IMR-90 (cell line): ENCODE results near the gene CLDN6. TPM values are rescaled to one million over a fixed set of nuclear protein-coding genes. Genes with fewer than 3 reads are reported as not detected.

ENCODE experiments used
- ATAC-seq: fragments of 200-7000 bp; cut with Tn5 transposase; 2 replicates; pipeline ENCODE4 v1.9.1; 2020; ENCODE audit warnings: low read depth, mild to moderate bottlenecking, moderate library complexity
- BruUV-seq: library from RNA; stranded (reverse); fragments of 400-500 nt; replicated peaks from 2 replicates; lab custom pipeline; 2021; lab: Mats Ljungman, UMichigan
- CTCF ChIA-PET: fragments of 300-600 bp; formaldehyde crosslinking; extraction: SDS; loops from one replicate; lab custom pipeline; 2021; ENCODE audit warnings: antibody characterized with exemption; lab: Yijun Ruan, JAX
- POLR2A ChIA-PET: fragments of 300-600 bp; sonication (Branson Sonifier 250); formaldehyde crosslinking; loops from one replicate; lab custom pipeline; 2022; ENCODE audit warnings: antibody characterized with exemption; ENCODE audit not compliant: unreplicated experiment; lab: Charles Lee
- DNase-seq: peaks from one replicate; pipeline ENCODE4 v3.0.0; 2013
- H2AFZ ChIP-seq: replicated peaks from 2 replicates; pipeline ENCODE3; 2013; ENCODE audit warnings: low read length, mild to moderate bottlenecking; ENCODE audit not compliant: poor library complexity
- H2AK5ac ChIP-seq: 2 replicates; pipeline ENCODE4 v1.6.1; 2013; ENCODE audit warnings: low read depth, low read length, inconsistent platforms
- H2AK9ac ChIP-seq: replicated peaks from 2 replicates; pipeline ENCODE3; 2013; ENCODE audit warnings: mild to moderate bottlenecking, low read depth, low read length, moderate library complexity; ENCODE audit not compliant: poor library complexity
- H2BK120ac ChIP-seq: 2 replicates; pipeline ENCODE4 v1.6.1; 2013; ENCODE audit warnings: low read depth, low read length, inconsistent platforms
- H2BK15ac ChIP-seq: 3 replicates; pipeline ENCODE4 v1.6.1; 2013; ENCODE audit warnings: low read depth, low read length, inconsistent platforms
- H2BK20ac ChIP-seq: 2 replicates; pipeline ENCODE4 v1.6.1; 2013; ENCODE audit warnings: low read depth, mild to moderate bottlenecking, inconsistent platforms, low read length, moderate library complexity
- H2BK5ac ChIP-seq: 2 replicates; pipeline ENCODE4 v1.6.1; 2013; ENCODE audit warnings: mild to moderate bottlenecking, low read depth, low read length, inconsistent platforms; ENCODE audit not compliant: poor library complexity, severe bottlenecking
- H3K14ac ChIP-seq: replicated peaks from 2 replicates; pipeline ENCODE4 v1.6.1; 2013; ENCODE audit warnings: low read depth, low read length, inconsistent platforms
- H3K18ac ChIP-seq: 2 replicates; pipeline ENCODE4 v1.6.1; 2013; ENCODE audit warnings: low read depth, low read length, control low read depth
- H3K23ac ChIP-seq: 2 replicates; pipeline ENCODE4 v1.6.1; 2013; ENCODE audit warnings: low read depth, low read length, inconsistent platforms
- H3K27ac ChIP-seq: 2 replicates; pipeline ENCODE4 v1.5.1; 2013; ENCODE audit warnings: mild to moderate bottlenecking, control low read depth, low read length; ENCODE audit not compliant: insufficient read depth
- H3K27me3 ChIP-seq: 2 replicates; pipeline ENCODE4 v1.6.1; 2013; ENCODE audit warnings: low read length; ENCODE audit not compliant: control insufficient read depth, insufficient read depth
- H3K36me3 ChIP-seq: 2 replicates; pipeline ENCODE4 v1.6.1; 2013; ENCODE audit warnings: low read length, mixed read lengths; ENCODE audit not compliant: control insufficient read depth, insufficient read depth
- H3K4ac ChIP-seq: 2 replicates; pipeline ENCODE4 v1.6.1; 2013; ENCODE audit warnings: low read depth, low read length, inconsistent platforms
- H3K4me1 ChIP-seq: 2 replicates; pipeline ENCODE4 v1.6.1; 2013; ENCODE audit warnings: low read length, mixed read lengths; ENCODE audit not compliant: control insufficient read depth, insufficient read depth
- H3K4me2 ChIP-seq: 2 replicates; pipeline ENCODE4 v1.6.1; 2013; ENCODE audit warnings: low read depth, mild to moderate bottlenecking, control low read depth, low read length, moderate library complexity
- H3K4me3 ChIP-seq: 2 replicates; pipeline ENCODE4 v1.5.1; 2013; ENCODE audit warnings: low read depth, mild to moderate bottlenecking, control low read depth, low read length, moderate library complexity; ENCODE audit not compliant: insufficient read depth
- H3K56ac ChIP-seq: 2 replicates; pipeline ENCODE4 v1.6.1; 2013; ENCODE audit warnings: low read length, inconsistent platforms; ENCODE audit not compliant: insufficient read depth; ENCODE audit errors: extremely low read depth
- H3K79me1 ChIP-seq, 2 experiments: 2 replicates each; pipeline ENCODE4 v1.6.1; 2013; ENCODE audit warnings: low read length in 2 of 2, inconsistent platforms in 1 of 2, low read depth in 1 of 2
- H3K9ac ChIP-seq: 2 replicates; pipeline ENCODE4 v1.6.1; 2013; ENCODE audit warnings: low read depth, low read length, control low read depth
- H3K9me1 ChIP-seq: 2 replicates; pipeline ENCODE4 v1.6.1; 2013; ENCODE audit warnings: low read length, inconsistent platforms; ENCODE audit not compliant: insufficient read depth
- H3K9me3 ChIP-seq: 2 replicates; pipeline ENCODE4 v1.6.1; 2013; ENCODE audit warnings: low read length; ENCODE audit not compliant: control insufficient read depth, insufficient read depth
- H4K20me1 ChIP-seq: 2 replicates; pipeline ENCODE4 v1.6.1; 2013; ENCODE audit warnings: low read length, inconsistent platforms; ENCODE audit not compliant: insufficient read depth
- H4K5ac ChIP-seq: 2 replicates; pipeline ENCODE4 v1.6.1; 2013; ENCODE audit warnings: mild to moderate bottlenecking, low read depth, low read length, control low read depth
- H4K8ac ChIP-seq, 2 experiments: 2 replicates each; pipeline ENCODE4 v1.6.1; 2013; ENCODE audit warnings: low read depth in 2 of 2, low read length in 2 of 2, control low read depth in 1 of 2, inconsistent platforms in 1 of 2
- H4K91ac ChIP-seq: 2 replicates; pipeline ENCODE4 v1.6.1; 2013; ENCODE audit warnings: low read depth, low read length, inconsistent platforms; ENCODE audit not compliant: insufficient read depth
- BHLHE40 ChIP-seq: fragments of 150-350 bp; IDR thresholded peaks from 2 replicates; pipeline ENCODE4 v1.6.1; 2016; ENCODE audit warnings: mild to moderate bottlenecking, low read depth, low read length
- CEBPB ChIP-seq: IDR thresholded peaks from 2 replicates; pipeline ENCODE4 v1.6.1; 2012; ENCODE audit warnings: low read depth, low read length, improper control_type of control experiment
- CTCF ChIP-seq: conservative IDR thresholded peaks from 2 replicates; pipeline ENCODE4 v1.5.1; 2012; ENCODE audit warnings: mild to moderate bottlenecking, low read depth, low read length, improper control_type of control experiment
- ELK1 ChIP-seq: fragments of 150-350 bp; IDR thresholded peaks from 2 replicates; pipeline ENCODE4 v1.6.1; 2016; ENCODE audit warnings: low read depth, mild to moderate bottlenecking, low read length, moderate library complexity, borderline replicate concordance
- MAZ ChIP-seq: IDR thresholded peaks from 2 replicates; pipeline ENCODE4 v1.6.1; 2012; ENCODE audit warnings: low read depth, mild to moderate bottlenecking, low read length, improper control_type of control experiment, moderate library complexity, borderline replicate concordance
- NFE2L2 ChIP-seq: fragments of 150-350 bp; IDR thresholded peaks from 2 replicates; pipeline ENCODE4 v1.6.1; 2016; ENCODE audit warnings: low read depth, mild to moderate bottlenecking, low read length
- RCOR1 ChIP-seq: IDR thresholded peaks from 2 replicates; pipeline ENCODE4 v1.6.1; 2012; ENCODE audit warnings: mild to moderate bottlenecking, low read length, improper control_type of control experiment; ENCODE audit not compliant: insufficient replicate concordance
- WGBS, 2 experiments: methylation state at CpG; one replicate each; pipeline versions ENCODE4 v1.1.5 to v1.1.7; 2013; ENCODE audit warnings: missing lambda C conversion rate in 2 of 2; ENCODE audit not compliant: insufficient read length in 1 of 2; ENCODE audit errors: extremely low coverage in 2 of 2; 5-methylcytosine and 5-hydroxymethylcytosine counted together
- dilution Hi-C: fragments of 300-500 bp; cut with HindIII; formaldehyde crosslinking; loops from one replicate; pipeline ENCODE4 v1.14.3; 2018; ENCODE audit warnings: low sequenced_read_pairs; ENCODE audit not compliant: unreplicated experiment
- in situ Hi-C: fragments of 300-500 bp; cut with MboI; formaldehyde crosslinking; loops from 3 replicates; pipeline ENCODE4 v1.14.3; 2019; ENCODE audit warnings: low sequenced_read_pairs, inconsistent platforms, mixed read lengths
- intact Hi-C: fragments of 100-400 bp; cut with micrococcal nuclease; formaldehyde crosslinking; loops from 2 replicates; pipeline ENCODE4 v1.10.0; 2022
- polyA plus RNA-seq, 3 experiments: library from polyadenylated mRNA; depleted of rRNA; stranded (reverse); fragments of >200 nt; gene quantifications; 2 replicates each; pipeline ENCODE4 v1.2.3, GENCODE V29; 2012; ENCODE audit warnings: low replicate concordance in 1 of 3
- total RNA-seq: library from RNA; depleted of rRNA; stranded (reverse); fragments of >200 nt; gene quantifications from 2 replicates; pipeline ENCODE4 v1.2.3, GENCODE V29; 2012

Gene CLDN6
- total and polyA plus RNA-seq, 2 of the 4 experiments (the other 2 are of a cell fraction): 0.14 TPM; not detected in 1

- intact Hi-C loops (no loop called here), dilution Hi-C loops (no loop called here), in situ Hi-C loops (no loop called here)
- H3K4me3 ChIP-seq: no peak overlapping the region
- H3K4me1 ChIP-seq: peaks cover 7% of the 10 kb centered on the region; the same call in 1 of the 2 replicates
- no peak overlapping the region for H4K8ac ChIP-seq
- no peak overlapping the region for H2AK5ac ChIP-seq
- no peak overlapping the region for H2AFZ ChIP-seq
- peaks cover 31% of the 10 kb centered on the region for H4K20me1 ChIP-seq
- H3K27ac ChIP-seq: no peak overlapping the region
- H3K56ac ChIP-seq: no peak overlapping the region
- ATAC-seq: no peak
- no TSS peak for BruUV-seq
- TF ChIP-seq CEBPB (no peak), ELK1 (no peak), BHLHE40 (no peak), MAZ (no peak), NFE2L2 (no peak), CTCF (no peak), RCOR1 (no peak)
- peaks cover 17% of the 10 kb centered on the region for H3K9me1 ChIP-seq
- no peak overlapping the region for H2BK20ac ChIP-seq
- H3K9me3 ChIP-seq: no peaks in the 10 kb centered on the region; the same call in 1 of the 2 replicates
- H3K9ac ChIP-seq: no peak overlapping the region
- ChIA-PET CTCF (no interaction called here), POLR2A (no interaction called here)
- peaks cover 42% of the 10 kb centered on the region for H3K27me3 ChIP-seq
- H2BK5ac ChIP-seq: no peak overlapping the region
- peaks cover 2% of the 10 kb centered on the region; the same call in 1 of the 2 replicates for H3K36me3 ChIP-seq
- H2AK9ac ChIP-seq: no peak overlapping the region
- no peak overlapping the region for H3K14ac ChIP-seq
- H4K5ac ChIP-seq: no peak overlapping the region
- peaks cover 5 to 23% of the 10 kb centered on the region in 2 experiments; a peak in 3 of 4 replicates for H3K79me1 ChIP-seq
- no peak overlapping the region for H3K23ac ChIP-seq
- no peak overlapping the region for H3K4ac ChIP-seq
- no peak overlapping the region for H3K18ac ChIP-seq
- H4K91ac ChIP-seq: no peak overlapping the region
- DNase-seq: no peak
- no peak overlapping the region for H2BK120ac ChIP-seq
- 60% methylated on average over 5 of the region's 33 CpGs; no CpG with 5 or more reads in 1 of the 2 experiments for WGBS, 2 experiments
- no peak overlapping the region for H3K4me2 ChIP-seq
- no peak overlapping the region for H2BK15ac ChIP-seq
Measured at GRCh38 chr16:2967721-2968161, 50.2 kb downstream of the CLDN6 start.
